ENCODE results near the gene MICAL2.

DNA sequence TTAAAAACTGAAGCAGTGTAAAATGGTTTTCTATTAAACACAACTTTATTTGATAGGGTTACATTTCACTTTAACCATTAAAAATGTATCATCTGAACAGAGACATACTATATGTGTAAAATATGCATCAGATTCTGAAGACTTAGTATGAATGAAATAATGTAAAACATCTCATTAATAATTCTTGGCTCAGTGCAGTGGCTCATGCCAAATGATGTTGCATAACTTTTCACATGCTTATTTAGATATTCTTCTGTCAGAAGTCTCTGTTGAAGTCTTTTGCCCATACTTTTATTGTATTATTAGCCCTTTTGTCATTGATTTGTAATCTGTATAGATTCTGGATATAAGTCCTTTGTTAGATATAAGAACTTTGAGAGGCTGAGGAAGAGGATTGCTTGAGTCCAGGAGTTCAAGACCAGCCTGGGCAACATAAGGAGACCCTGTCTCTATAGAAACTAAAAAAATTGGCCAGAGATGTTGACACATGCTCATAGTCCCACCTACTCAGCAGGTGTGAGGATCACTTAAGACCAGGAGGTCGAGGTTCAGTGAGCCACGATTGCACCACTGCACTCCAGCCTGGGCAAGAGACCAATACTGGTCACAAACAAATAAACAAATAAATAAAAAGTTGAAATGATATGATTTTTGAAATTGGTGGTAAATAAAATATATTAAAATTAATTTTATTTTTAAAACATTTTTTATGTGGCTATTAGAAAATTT is 193.2 kb downstream of the MICAL2 start:
- TF ChIP-seq NANOG (IDR thresholded peaks at IDR 0.05; ENCODE audit: insufficient read depth, low read depth, low read length, poor library complexity, severe bottlenecking) (no peak), GABPA (IDR thresholded peaks at IDR 0.05; ENCODE audit: borderline replicate concordance, insufficient read depth, low read length) (no peak)

Measured in H1 (cell line).